GM21737 (cell line): ENCODE data around the gene C5AR1.
"Not testable (repeated sequence)": the region's sequence is repeated elsewhere in the genome, so short reads cannot be mapped to it uniquely, and the experiment has no call there.

Source experiments
- ATAC-seq: cut with Tn5 transposase; IDR thresholded peaks from one replicate; pipeline ENCODE4 v1.9.1; 2021; ENCODE audit warnings: mild to moderate bottlenecking, moderate library complexity; ENCODE audit not compliant: unreplicated experiment

C5AR1 gene

DNA sequence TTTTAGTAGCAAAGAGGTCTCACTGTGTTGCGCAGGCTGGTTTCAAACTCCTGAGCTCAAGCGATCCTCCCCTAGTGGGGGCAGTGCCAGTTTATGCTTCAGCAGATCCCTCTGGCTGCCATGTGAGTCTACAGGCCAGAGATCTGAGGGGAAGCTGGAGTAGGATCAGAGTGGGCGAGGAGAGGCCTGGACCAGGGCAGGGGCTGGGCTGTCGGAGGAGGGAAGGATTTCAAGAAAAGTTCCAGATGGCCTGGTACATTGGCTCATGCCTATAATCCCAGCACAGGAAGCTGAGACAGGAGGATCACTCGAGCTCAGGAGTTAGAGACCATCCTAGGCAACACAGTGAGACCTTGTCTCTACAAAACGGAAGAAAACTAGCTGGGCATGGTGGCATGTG lies 49.3 kb downstream of the C5AR1 start:
- ATAC-seq: no peak

DNA sequence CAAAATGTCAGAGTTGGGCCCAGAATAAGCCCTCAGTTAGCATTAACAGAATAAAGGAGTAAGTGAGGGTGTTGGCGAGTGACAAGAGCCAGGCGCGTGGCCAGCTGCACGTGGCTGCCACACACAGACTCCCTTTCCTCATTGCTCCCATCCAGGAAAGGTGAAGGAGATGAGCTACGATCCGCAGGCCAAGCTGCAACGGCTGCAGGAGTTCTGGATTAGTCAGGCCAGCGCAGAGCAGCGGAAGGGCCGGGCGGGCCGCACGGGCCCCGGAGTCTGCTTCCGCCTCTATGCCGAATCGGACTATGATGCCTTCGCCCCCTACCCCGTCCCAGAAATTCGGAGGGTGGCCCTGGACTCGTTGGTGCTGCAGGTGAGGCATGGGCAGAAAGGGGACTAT lies 52.7 kb downstream of the C5AR1 start:
- no peak for ATAC-seq

GRCh38 chr19:47363758-47364531 lies 54.3 kb downstream of the C5AR1 start:
- no peak for ATAC-seq

GRCh38 chr19:47365455-47365854 lies 55.8 kb downstream of the C5AR1 start:
- ATAC-seq: not testable (repeated sequence)

GRCh38 chr19:47370045-47370611 lies 60.5 kb downstream of the C5AR1 start:
- no peak for ATAC-seq

DNA sequence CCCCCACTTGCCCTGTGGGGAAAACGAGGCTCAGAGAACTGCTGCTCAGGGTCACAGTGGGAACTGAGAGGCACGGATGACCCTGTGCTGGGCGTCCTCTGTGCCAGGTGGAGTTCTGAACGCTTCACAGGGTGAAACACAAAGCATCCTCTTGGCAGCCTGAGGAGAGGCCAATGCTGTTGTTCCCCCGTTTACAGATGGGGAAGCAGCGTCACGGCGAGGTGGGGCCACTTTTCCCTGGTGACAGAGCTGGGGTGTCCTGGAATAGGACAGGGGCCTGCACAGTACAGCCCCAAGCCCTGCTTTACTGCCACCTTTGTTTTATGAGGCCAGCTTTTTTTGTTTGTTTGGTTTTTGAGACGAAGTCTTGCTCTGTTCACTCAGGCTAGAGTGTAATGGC lies 61.6 kb downstream of the C5AR1 start:
- ATAC-seq: no peak
